T-helper 22 cell (primary cell): ENCODE data around the gene XRCC3.

Experiments used
- DNase-seq: peaks from one replicate; pipeline ENCODE4 v3.0.0-alpha.2; 2020; ENCODE audit warnings: low read depth

Gene XRCC3

GRCh38 chr14:103726474-103726873 lies 11.2 kb upstream of the XRCC3 start:
- DNase-seq: no peak

GRCh38 chr14:103725739-103726395 lies 10.6 kb upstream of the XRCC3 start:
- DNase-seq: no peak

- no peak for DNase-seq
Measured at GRCh38 chr14:103725001-103725682, 9.9 kb upstream of the XRCC3 start.

- no peak for DNase-seq
Measured at GRCh38 chr14:103724116-103724515, 8.9 kb upstream of the XRCC3 start.

GRCh38 chr14:103723748-103724081 lies 8.5 kb upstream of the XRCC3 start:
- DNase-seq: no peak

GRCh38 chr14:103721334-103722120 lies 6.3 kb upstream of the XRCC3 start:
- DNase-seq: no peak

- no peak for DNase-seq
Measured at GRCh38 chr14:103719751-103720150, 4.5 kb upstream of the XRCC3 start.

GRCh38 chr14:103718572-103718971 lies 3.3 kb upstream of the XRCC3 start:
- DNase-seq: no peak

GRCh38 chr14:103716899-103717411 lies 1.7 kb upstream of the XRCC3 start:
- no peak for DNase-seq

GRCh38 chr14:103716091-103716801 lies 995 bp upstream of the XRCC3 start:
- DNase-seq: no peak

- no peak for DNase-seq
Measured at GRCh38 chr14:103714063-103714724, 1.1 kb downstream of the XRCC3 start.

GRCh38 chr14:103713304-103714062 lies 1.8 kb downstream of the XRCC3 start:
- no peak for DNase-seq

GRCh38 chr14:103712633-103713247 lies 2.5 kb downstream of the XRCC3 start:
- DNase-seq: no peak

GRCh38 chr14:103711516-103712431 lies 3.5 kb downstream of the XRCC3 start:
- DNase-seq: no peak

GRCh38 chr14:103710771-103711377 lies 4.4 kb downstream of the XRCC3 start:
- DNase-seq: no peak

GRCh38 chr14:103709814-103710213 lies 5.4 kb downstream of the XRCC3 start:
- DNase-seq: no peak

GRCh38 chr14:103708750-103709187 lies 6.5 kb downstream of the XRCC3 start:
- DNase-seq: no peak

- DNase-seq: no peak
Measured at GRCh38 chr14:103707329-103708263, 7.7 kb downstream of the XRCC3 start.
